B cell (primary cell): ENCODE results near the gene EPHB3.

ENCODE experiments used
- CTCF ChIP-seq: fragments of 200-600 bp; IDR thresholded peaks from one replicate; pipeline ENCODE4 v1.8.0; 2022; ENCODE audit warnings: antibody characterized with exemption, mild to moderate bottlenecking
- EZH2 ChIP-seq: IDR thresholded peaks from 2 replicates; pipeline ENCODE4 v1.6.1; 2012; ENCODE audit warnings: borderline replicate concordance, low read depth, mild to moderate bottlenecking, moderate library complexity, low read length; ENCODE audit not compliant: insufficient read depth, poor library complexity, severe bottlenecking

DNA sequence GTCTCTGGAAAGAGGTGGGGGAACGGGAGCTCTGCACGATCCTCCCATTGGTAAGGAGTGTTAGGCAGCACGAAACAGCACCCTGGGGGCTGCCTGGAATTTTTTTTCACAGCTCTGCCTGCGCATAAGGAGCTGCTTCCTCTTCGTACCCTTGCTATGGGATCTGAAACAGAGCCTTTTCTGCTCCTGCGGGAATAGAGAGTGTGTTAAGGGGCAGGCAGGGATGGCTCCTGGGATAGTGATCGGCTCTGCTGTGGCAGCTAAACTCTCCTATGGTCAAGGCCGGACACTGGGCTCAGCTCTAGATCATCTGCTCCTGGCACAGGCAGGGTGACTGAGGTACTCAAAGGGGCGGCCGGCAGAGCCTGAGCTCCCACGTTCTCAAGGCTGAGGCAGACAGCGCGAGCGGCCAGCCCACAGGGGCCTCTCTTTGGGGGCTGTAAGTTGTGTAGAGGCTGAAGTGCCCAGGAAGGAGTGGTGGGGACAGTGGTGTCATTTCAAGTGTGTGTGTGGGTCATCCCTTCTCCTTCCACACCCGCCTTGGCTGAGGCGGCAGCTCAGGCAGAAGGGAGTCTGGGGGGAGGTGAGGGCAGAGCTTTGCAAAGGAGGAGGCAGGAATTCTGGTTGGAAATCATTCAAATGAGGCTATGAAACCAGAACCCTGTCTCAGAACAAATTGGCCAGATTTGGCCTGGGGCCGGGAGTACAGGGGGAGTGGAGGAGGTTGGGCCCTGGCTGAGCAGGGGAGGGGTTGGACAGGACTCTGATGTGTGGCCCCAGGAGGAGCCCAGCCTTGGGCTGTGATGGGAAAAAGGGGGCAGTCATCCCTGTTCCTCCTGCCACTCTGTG lies 31.0 kb downstream of the EPHB3 start:
- TF ChIP-seq CTCF (no peak), EZH2 (no peak)
